NB4 (cell line): ENCODE results near the gene PRKCG.

Source experiments
- CTCF ChIP-seq: IDR thresholded peaks from one replicate; pipeline ENCODE4 v1.5.1; 2012; ENCODE audit warnings: low read depth, low read length
- MAX ChIP-seq: IDR thresholded peaks from 2 replicates; pipeline ENCODE4 v1.6.1; 2011; ENCODE audit warnings: low read depth, low read length

GRCh38 chr19:53910170-53910518 lies 28.1 kb downstream of the PRKCG start:
- TF ChIP-seq MAX = no peak
- TF ChIP-seq CTCF = no peak
